HEK293 (cell line): Measurements from ENCODE around the gene VN1R4.

Source experiments
- ZBTB1 ChIP-seq: fragments of 450-650 bp; formaldehyde crosslinking; IDR thresholded peaks from 2 replicates; pipeline ENCODE4 v1.5.1; 2016; ENCODE audit warnings: missing biosample characterization, missing genetic modification characterization
- ZNF366 ChIP-seq: fragments of 450-650 bp; formaldehyde crosslinking; conservative IDR thresholded peaks from 2 replicates; pipeline ENCODE4 v1.5.1; 2016; ENCODE audit warnings: missing biosample characterization, missing genetic modification characterization
- ZNF660 ChIP-seq: fragments of 450-650 bp; IDR thresholded peaks from 2 replicates; pipeline ENCODE4 v1.5.1; 2018; ENCODE audit warnings: missing biosample characterization, mild to moderate bottlenecking, missing genetic modification characterization
- TF ChIP-seq, protein P1 (sequence below): fragments of 450-650 bp; formaldehyde crosslinking; IDR thresholded peaks from 2 replicates; pipeline ENCODE4 v1.5.1; 2016; ENCODE audit warnings: missing biosample characterization, missing genetic modification characterization

DNA sequence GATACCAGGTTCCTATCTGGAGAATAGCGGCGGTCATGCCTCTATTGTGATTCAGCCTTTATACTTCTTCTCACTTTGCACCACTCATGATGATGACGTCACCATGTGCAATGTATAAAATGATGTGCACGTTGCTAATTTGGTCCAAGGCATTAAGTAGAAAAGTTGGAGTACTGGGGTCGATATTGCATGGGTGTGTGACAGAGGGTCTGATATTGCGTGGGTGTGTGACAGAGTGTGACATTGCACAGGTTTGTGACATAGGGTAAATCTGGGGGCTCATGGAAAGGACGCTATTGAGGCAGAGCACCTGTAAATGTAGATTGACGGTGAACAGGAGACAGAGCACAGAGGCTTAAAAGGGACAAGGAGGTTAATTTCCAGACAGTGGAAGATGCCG lies 4.5 kb upstream of the VN1R4 start:
- TF ChIP-seq ZBTB1 (tag by site-specific recombination) (no peak), ZNF366 (no peak), ZNF660 (tag by site-specific recombination) (no peak)
- TF ChIP-seq, protein P1, sequence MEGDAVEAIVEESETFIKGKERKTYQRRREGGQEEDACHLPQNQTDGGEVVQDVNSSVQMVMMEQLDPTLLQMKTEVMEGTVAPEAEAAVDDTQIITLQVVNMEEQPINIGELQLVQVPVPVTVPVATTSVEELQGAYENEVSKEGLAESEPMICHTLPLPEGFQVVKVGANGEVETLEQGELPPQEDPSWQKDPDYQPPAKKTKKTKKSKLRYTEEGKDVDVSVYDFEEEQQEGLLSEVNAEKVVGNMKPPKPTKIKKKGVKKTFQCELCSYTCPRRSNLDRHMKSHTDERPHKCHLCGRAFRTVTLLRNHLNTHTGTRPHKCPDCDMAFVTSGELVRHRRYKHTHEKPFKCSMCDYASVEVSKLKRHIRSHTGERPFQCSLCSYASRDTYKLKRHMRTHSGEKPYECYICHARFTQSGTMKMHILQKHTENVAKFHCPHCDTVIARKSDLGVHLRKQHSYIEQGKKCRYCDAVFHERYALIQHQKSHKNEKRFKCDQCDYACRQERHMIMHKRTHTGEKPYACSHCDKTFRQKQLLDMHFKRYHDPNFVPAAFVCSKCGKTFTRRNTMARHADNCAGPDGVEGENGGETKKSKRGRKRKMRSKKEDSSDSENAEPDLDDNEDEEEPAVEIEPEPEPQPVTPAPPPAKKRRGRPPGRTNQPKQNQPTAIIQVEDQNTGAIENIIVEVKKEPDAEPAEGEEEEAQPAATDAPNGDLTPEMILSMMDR (tag by site-specific recombination), result no peak
